Urinary bladder (tissue), 4 donors: ENCODE measurements around the gene MAPRE2. TPM values are rescaled to one million over a fixed set of nuclear protein-coding genes. Genes with fewer than 3 reads are reported as not detected.

Experiments used
- DNase-seq: peaks from one replicate; pipeline ENCODE4 v3.0.0-alpha.2; 2015; ENCODE audit errors: extremely low spot score
- H3K27ac ChIP-seq: one replicate; pipeline ENCODE4 v1.5.1; 2013; ENCODE audit warnings: low read depth, mild to moderate bottlenecking, moderate library complexity
- H3K36me3 ChIP-seq: one replicate; pipeline ENCODE4 v1.6.1; 2013; ENCODE audit warnings: mild to moderate bottlenecking, moderate library complexity; ENCODE audit not compliant: insufficient read depth
- H3K4me1 ChIP-seq: one replicate; pipeline ENCODE4 v1.6.1; 2013; ENCODE audit warnings: mild to moderate bottlenecking, moderate library complexity; ENCODE audit not compliant: insufficient read depth
- H3K4me3 ChIP-seq: one replicate; pipeline ENCODE4 v1.5.1; 2013; ENCODE audit warnings: low read depth, low read length
- WGBS: extraction: QIAGEN DNeasy Blood & Tissue Kit; methylation state at CpG from one replicate; pipeline ENCODE4 v1.1.7; 2013; 5-methylcytosine and 5-hydroxymethylcytosine counted together
- polyA plus RNA-seq: library from polyadenylated mRNA; stranded (reverse); fragments of 200-250 nt; gene quantifications from one replicate; pipeline ENCODE4 v1.2.3, GENCODE V29; 2013
- total RNA-seq: library from RNA; depleted of rRNA; stranded (reverse); fragments of >200 nt; gene quantifications from one replicate; pipeline ENCODE4 v1.2.3, GENCODE V29; 2014
- donor health status: healthy with polysubstance abuse.
- donor health status: healthy.

The MAPRE2 gene
- total and polyA plus RNA-seq, 2 donors = 21.7 to 42.0 TPM

DNA sequence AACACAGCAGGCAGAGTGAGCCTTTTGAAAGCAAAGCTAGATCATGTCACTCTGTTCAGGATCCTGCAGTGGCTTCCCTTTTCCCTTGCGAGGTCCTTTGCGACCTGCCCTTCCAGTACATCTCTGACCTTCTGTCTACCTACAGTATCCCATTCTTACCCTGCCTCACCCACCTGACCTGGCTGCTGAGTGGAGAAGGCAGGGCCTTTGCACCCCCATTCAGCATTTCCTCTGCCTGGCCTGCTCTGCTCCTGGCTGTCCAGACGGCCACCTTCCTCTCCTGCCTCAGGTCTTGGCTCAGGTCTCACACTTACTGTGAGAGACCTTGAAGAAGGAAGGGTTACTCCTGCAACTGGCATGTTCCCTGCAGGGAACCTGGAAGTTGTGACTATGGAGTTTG lies 77.4 kb downstream of the MAPRE2 start:
- no peaks in the 10 kb centered on the region for H3K4me1 ChIP-seq
- WGBS = 79% methylated on average over 3 of the region's 3 CpGs
- DNase-seq = no peak
- no peaks in the 10 kb centered on the region for H3K36me3 ChIP-seq
- no peak overlapping the region for H3K4me3 ChIP-seq
- H3K27ac ChIP-seq = no peak overlapping the region

DNA sequence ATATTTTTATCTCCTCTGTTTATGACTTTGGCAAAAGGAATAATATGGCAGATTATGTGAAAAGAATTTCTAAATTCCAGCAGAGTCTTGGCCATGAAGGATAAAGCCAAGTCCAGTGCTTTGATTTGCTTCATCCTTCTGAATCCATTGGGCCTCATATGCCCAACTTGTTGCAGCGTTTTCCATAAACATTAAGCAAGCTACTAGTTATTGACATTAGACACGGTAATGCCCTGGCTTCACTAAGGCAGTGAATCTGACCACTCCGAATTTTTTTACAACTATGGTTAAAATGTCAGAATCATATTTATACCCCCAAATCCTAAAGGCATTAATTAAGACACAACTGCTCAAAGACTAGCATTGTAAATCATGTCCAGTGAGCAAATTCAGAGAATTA lies 79.8 kb downstream of the MAPRE2 start:
- no peak overlapping the region for H3K27ac ChIP-seq
- WGBS = 31% methylated on average over 3 of the region's 3 CpGs
- H3K4me1 ChIP-seq = no peaks in the 10 kb centered on the region
- H3K36me3 ChIP-seq = no peaks in the 10 kb centered on the region
- H3K4me3 ChIP-seq = no peak overlapping the region
- no peak for DNase-seq

DNA sequence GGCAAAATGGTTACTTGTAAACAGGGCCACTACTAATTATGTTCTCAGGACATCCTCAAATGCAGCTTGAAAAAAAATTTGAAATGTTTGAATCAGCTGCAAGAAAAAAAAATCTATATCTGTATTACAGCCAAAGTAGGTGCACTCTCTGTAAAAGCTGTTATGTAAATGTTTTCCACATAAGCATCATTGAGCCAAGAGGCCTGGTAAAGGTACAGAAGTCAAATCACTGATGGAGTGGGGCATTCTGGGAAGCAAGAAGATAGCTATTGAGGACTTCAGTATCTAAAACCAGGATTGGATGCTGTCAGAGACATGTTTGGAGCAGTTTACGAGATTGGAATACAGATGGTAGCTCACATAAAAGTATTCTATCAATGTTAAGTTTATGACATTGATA lies 80.3 kb downstream of the MAPRE2 start:
- WGBS = 87% methylated on average over 1 of the region's 1 CpG
- no peak overlapping the region for H3K4me3 ChIP-seq
- H3K4me1 ChIP-seq = no peaks in the 10 kb centered on the region
- no peaks in the 10 kb centered on the region for H3K36me3 ChIP-seq
- H3K27ac ChIP-seq = no peak overlapping the region
- DNase-seq = no peak

DNA sequence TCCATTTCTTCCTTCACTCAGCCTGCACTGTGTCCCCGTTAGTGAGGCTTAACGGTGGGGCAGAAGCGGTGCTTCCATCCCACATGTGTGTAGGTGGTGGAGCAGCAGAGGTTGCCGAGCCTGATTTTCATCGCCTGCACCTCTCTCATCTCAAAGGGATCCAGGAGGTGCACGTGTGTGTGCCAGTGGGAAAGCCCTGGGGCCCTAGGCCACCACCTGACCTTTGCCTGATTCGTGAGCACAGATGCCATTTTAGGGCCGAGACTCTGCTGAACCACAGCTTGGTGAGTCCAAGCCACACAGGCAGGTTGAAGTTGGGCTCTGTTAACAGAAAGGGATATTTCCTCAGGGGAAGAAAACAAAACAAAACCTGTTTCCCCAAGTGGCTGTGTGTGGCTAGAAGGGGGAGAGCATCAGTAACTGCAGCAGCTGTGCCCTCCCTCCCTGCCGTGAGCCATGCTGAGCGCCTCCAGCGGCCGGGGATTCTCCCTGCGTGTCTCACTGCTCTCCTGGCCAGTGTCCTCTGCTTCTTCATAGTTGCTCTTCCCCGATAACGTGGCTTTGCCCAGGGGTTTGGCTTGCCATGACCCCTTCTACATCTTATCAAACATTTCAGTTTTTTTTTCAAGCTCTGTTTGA lies 81.5 kb downstream of the MAPRE2 start:
- H3K36me3 ChIP-seq = no peaks in the 10 kb centered on the region
- H3K27ac ChIP-seq = no peak overlapping the region
- no peaks in the 10 kb centered on the region for H3K4me1 ChIP-seq
- WGBS = 88% methylated on average over 15 of the region's 15 CpGs
- DNase-seq = no peak
- no peak overlapping the region for H3K4me3 ChIP-seq

DNA sequence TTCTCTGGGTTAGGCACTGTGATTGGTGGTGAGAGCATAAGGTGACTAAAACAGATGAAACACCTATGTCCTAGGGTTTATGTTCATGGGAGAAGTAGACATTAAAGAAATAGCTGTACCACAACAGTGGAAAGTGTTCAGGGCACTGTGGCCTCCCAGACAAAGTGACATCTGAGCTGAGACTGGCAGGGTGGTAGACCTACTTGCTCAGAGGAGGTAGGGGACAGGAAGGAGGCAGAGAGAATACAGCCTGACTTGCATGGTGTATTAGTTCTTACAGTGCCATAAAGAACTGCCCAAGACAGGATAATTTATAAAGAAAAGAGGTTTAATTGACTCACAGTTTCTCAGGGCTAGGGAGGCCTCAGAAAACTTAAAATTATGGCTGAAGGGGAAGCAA lies 82.6 kb downstream of the MAPRE2 start:
- no peaks in the 10 kb centered on the region for H3K36me3 ChIP-seq
- H3K27ac ChIP-seq = no peak overlapping the region
- H3K4me3 ChIP-seq = no peak overlapping the region
- no peaks in the 10 kb centered on the region for H3K4me1 ChIP-seq
- DNase-seq = no peak

DNA sequence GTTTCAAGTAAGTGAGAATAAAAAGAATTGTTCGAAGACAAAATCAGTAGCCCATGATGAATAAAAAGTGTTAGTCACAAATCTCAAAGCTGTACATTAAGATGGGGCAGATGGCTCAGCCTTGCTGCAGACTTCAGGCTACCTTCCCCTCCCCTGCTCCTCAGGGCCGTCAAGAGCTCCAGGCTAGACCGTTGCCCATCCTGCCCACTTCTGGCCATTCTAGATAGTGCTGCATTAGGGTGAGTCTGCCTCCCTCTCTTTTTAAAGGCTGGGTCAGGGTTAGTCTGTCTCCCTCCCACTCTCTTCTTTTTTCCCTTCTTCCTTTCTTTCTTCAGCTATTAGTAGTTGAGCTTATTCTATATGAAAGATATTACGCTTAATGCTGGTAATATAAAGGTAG lies 86.0 kb downstream of the MAPRE2 start:
- H3K36me3 ChIP-seq = no peaks in the 10 kb centered on the region

DNA sequence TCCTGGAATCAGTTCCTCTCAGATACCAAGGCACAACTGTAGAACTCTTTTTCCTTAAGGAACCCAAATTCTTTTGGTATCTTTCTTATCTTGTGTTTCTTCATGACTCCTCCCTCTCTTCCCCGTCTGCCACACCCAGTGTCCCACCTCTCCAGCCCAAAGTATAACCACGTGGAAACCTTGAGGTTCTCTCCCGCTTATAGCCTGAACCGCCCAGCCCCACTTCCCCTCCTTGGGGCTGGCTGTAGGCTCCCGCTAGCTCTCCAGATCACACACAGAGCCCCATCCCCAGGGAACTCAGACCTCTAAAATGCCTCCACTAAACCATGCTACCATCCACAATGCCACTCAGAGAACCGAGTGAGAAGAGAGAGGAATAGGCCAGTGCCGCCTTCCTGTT lies 87.5 kb downstream of the MAPRE2 start:
- H3K4me3 ChIP-seq = no peak overlapping the region
- H3K4me1 ChIP-seq = no peaks in the 10 kb centered on the region
- H3K36me3 ChIP-seq = no peaks in the 10 kb centered on the region
- WGBS = 91% methylated on average over 7 of the region's 7 CpGs
- DNase-seq = no peak
- no peak overlapping the region for H3K27ac ChIP-seq

More for the DNA sequence above, 86.0 kb downstream of the MAPRE2 start:
- WGBS = 75% methylated on average over 4 of the region's 4 CpGs
- H3K27ac ChIP-seq = no peak overlapping the region
- H3K4me1 ChIP-seq = no peaks in the 10 kb centered on the region
- no peak overlapping the region for H3K4me3 ChIP-seq
- no peak for DNase-seq

DNA sequence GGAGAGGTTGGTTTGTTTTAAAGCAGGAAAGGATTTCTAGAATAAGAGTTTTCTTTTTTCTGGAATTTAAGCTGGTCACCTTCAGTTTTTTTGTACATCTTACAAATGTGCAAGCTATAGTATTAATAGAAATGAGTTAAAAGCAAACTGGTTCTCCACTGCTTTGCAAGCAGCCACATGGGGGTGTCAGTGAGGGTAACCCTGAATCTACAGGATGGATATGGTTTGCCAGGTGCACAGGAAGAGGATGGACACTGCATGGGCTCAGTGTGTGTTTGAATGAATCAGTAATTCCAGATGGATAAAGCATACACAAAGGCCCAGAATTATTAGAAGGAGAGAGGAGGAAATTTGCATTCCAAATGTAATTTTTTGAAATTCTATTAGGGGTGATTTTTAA lies 89.0 kb downstream of the MAPRE2 start:
- no peak overlapping the region for H3K4me3 ChIP-seq
- no peaks in the 10 kb centered on the region for H3K4me1 ChIP-seq
- no peak overlapping the region for H3K27ac ChIP-seq
- no peak for DNase-seq
- no peaks in the 10 kb centered on the region for H3K36me3 ChIP-seq

DNA sequence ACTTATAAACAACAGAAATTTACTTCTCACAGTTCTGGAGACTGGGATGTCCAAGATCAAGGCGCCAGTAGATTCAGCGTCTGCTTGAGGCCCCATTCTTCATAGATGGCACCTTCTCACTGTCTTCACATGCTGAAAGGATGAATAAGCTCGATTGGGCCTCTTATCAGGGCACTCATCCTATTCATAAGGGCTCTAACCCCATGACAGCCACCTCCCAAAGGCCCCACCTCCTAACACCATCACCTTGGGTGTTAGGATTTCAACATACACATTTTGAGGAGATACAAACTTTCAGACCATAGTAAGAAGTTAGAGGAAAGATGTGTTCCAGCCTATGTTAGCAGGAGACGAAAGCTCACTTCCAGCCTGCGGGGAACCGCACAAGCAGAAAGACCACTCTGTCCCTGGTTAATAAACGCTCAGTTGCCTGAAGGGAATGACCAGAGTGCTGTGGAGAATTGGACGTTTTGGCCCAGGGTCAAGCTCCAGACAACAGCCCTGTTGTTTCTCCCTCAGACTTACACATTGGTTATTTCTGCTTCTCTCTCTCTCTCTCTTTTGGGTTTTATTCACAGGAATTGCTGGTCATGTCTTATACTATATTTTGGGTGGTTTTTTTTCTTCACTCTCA lies 90.3 kb downstream of the MAPRE2 start:
- Histone ChIP-seq H3K4me3 (no peak overlapping the region), H3K36me3 (no peaks in the 10 kb centered on the region), H3K27ac (no peak overlapping the region), H3K4me1 (no peaks in the 10 kb centered on the region)
- no peak for DNase-seq
- 83% methylated on average over 8 of the region's 8 CpGs for WGBS

DNA sequence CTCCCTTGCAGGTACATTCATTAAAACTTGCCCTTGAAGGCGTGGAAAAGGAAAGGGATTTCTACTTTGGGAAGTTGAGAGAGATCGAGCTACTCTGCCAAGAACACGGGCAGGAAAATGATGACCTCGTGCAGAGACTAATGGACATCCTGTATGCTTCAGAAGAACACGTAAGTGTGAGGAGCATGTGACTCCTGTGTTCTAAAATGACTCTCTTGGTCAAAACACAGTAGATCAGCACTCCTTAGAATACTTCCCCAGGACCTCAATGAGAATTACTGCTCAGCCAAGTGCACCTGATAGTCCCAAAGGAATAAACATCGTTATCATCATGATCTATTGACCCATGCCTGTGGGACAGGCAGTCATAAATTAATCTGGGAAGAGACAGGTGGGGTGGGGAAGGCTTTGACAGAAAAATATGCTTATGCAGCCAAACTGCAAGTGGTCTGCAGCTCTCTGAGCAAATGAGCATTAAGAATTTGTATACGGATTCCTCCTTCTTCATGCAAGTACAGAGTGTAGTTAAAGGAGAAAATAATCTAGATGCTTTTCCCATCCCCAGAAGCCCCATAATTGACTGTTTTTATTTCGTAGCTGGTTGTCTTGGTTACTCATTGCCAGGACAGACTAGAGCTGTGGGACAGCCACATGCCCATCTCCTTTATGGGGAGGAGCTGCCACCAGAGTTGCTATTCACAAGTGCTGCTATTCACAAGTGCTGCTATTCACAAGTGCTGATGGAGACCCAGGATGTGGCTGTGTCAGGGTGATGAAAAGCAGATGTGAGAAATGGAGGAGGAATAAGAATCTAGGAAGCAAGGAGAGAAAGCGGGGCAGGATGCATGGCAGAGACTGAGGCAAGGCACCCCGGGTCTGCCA lies 91.0 kb downstream of the MAPRE2 start:
- Histone ChIP-seq H3K36me3 (no peaks in the 10 kb centered on the region), H3K4me1 (no peaks in the 10 kb centered on the region), H3K27ac (no peak overlapping the region), H3K4me3 (no peak overlapping the region)
- 74% methylated on average over 10 of the region's 10 CpGs for whole genome bisulfite sequencing
- no peak for DNase-seq

DNA sequence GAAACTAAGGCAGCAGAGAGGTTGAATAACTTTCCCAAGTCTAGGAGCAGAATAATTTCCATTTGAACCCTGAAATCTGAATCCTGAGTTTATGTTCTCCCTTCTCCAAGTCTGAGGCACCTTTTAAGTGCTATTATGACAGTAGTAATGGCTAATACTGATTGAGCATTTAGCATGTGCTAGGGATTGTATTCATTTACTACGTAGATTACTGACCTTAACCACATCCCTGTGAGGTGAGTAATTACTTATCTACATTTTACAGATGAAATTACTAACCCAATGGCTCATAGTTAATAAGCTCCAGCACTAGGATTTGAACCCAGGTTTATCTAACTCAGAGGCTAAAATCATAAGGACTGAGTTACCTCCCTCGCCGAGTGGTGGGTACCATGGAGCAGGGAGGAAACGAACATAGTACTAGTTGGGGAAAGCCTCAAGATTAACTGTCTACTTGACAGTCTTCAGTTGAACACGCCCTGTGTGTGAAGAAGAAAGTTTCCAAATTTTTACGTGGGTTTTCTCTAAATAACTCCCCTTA lies 93.0 kb downstream of the MAPRE2 start:
- no peaks in the 10 kb centered on the region for H3K36me3 ChIP-seq
- no peak for DNase-seq
- H3K4me1 ChIP-seq = no peaks in the 10 kb centered on the region

DNA sequence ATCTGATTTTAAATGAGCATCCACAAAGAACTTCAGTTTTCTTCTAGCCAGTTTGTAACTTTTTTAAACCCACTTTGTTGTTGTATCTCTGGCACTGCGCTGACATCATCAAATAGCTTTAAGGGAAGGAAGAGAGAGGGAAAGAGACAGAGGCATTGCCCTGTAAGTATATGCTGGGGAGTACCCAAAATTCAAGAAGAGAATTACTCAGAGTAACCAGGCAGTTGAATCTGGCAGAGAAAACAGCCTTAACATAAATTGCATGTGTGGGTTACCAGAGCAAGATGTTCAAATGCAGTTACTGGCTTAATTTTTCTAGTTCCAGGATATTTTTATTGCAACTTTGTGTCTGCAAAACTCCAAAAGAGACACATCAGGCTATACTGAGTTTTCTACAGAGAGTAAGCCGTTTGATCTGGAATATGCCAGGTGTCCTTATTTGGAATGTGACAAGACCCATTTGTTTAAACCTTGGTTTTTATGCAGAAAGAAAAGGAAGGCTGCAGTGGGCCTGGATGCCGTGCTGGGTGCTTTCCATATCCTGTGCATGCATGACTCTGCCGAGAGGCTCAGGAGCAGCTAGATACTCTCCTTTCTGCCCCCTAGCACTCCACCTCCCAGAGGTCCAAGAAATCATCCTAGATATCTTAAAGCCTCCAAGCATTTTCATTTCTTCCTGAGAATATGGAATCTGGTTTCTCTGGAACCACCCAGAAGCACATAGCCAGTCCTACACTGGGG lies 93.7 kb downstream of the MAPRE2 start:
- 61% methylated on average over 4 of the region's 4 CpGs for WGBS
- DNase-seq = no peak
- no peaks in the 10 kb centered on the region for H3K36me3 ChIP-seq

More for the DNA sequence above, 93.0 kb downstream of the MAPRE2 start:
- Histone ChIP-seq H3K4me3 (no peak overlapping the region), H3K27ac (no peak overlapping the region)
- WGBS = 88% methylated on average over 6 of the region's 6 CpGs

DNA sequence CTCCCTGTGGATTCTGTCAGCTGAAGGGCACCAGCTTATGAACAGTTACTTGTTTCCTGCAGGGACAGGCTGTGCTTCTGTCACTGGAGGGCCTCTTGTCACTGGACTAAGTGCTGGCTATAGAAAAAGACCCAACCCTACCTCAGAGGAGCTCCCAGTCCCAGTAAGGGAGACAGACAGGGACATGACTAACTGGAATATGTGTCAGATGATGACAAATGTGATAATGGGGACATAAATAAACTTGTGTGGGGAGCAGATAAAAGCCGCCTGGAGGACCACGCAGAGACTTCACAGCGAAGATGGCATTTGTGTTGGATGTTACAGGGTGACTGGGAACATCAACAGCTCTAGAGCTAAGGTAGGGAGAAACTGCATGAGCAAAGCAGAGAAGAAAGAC lies 95.0 kb downstream of the MAPRE2 start:
- Histone ChIP-seq H3K4me3 (no peak overlapping the region), H3K4me1 (no peaks in the 10 kb centered on the region), H3K27ac (no peak overlapping the region), H3K36me3 (no peaks in the 10 kb centered on the region)
- 82% methylated on average over 3 of the region's 3 CpGs for WGBS
- no peak for DNase-seq

More for the DNA sequence above, 93.7 kb downstream of the MAPRE2 start:
- Histone ChIP-seq H3K4me1 (no peaks in the 10 kb centered on the region), H3K4me3 (no peak overlapping the region), H3K27ac (no peak overlapping the region)
